ENCODE results near the gene RS1.

DNA sequence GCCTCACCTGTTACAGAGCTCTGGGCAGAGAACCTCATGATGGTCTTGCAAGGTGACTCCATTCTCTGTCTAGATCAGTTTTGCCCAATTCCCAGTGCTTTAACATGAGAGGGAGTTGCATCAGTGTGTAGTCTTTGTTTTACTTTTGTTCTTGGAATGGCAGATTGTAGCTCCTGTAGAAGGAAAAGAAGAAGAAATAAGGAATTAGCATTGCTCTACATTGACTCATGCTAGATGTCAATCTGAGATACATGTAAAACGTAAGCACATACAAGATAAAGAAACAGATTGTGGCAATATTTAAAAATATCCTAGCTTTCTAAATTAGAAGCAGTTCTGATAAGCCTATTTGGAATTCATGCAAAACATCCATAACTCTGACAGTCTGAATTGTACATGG, 19.5 kb upstream of the RS1 start:
- TF ChIP-seq, protein P1, sequence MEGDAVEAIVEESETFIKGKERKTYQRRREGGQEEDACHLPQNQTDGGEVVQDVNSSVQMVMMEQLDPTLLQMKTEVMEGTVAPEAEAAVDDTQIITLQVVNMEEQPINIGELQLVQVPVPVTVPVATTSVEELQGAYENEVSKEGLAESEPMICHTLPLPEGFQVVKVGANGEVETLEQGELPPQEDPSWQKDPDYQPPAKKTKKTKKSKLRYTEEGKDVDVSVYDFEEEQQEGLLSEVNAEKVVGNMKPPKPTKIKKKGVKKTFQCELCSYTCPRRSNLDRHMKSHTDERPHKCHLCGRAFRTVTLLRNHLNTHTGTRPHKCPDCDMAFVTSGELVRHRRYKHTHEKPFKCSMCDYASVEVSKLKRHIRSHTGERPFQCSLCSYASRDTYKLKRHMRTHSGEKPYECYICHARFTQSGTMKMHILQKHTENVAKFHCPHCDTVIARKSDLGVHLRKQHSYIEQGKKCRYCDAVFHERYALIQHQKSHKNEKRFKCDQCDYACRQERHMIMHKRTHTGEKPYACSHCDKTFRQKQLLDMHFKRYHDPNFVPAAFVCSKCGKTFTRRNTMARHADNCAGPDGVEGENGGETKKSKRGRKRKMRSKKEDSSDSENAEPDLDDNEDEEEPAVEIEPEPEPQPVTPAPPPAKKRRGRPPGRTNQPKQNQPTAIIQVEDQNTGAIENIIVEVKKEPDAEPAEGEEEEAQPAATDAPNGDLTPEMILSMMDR (IDR thresholded peaks at IDR 0.05; ENCODE audit: insufficient read depth, low read depth, low read length): no peak
- no peak for TF ChIP-seq EZH2 (IDR thresholded peaks at IDR 0.05; ENCODE audit: insufficient read depth, low read length)

Measured in astrocyte (in vitro differentiated cells and primary cell).